T-cell (primary cell): Measurements from ENCODE around the gene NOVA1. TPM values are rescaled to one million over a fixed set of nuclear protein-coding genes. Genes with fewer than 3 reads are reported as not detected.

Experiments used
- ATAC-seq, 4 experiments: fragments of 200-7000 bp in 3 of 4; fragments of 150-1000 bp in 1 of 4; cut with Tn5 transposase; replicated peaks in 1 of 4; 1 replicate in 3 of 4; 2 replicates in 1 of 4; pipeline ENCODE4 v1.10.0; 2021; ENCODE audit warnings: moderate library complexity in 3 of 4, mild to moderate bottlenecking in 2 of 4, moderate number of reproducible peaks in 1 of 4
- CTCF ChIA-PET, 2 donors: fragments of 300-600 bp; sonication (Branson Sonifier 250); formaldehyde crosslinking; loops; one replicate each; lab custom pipeline; 2022; ENCODE audit warnings: antibody characterized with exemption in 2 of 2; lab: Charles Lee
- POLR2A ChIA-PET, 2 donors: fragments of 300-600 bp; sonication (Branson Sonifier 250); formaldehyde crosslinking; loops; one replicate each; lab custom pipeline; 2022; ENCODE audit warnings: antibody characterized with exemption in 2 of 2; lab: Charles Lee
- DNase-seq, 35 experiments: peaks; one replicate each; pipeline versions ENCODE4 v3.0.0 to v3.0.0-alpha.2; 2013 to 2023
- H3K27ac ChIP-seq: one replicate; pipeline ENCODE4 v1.5.1; 2013; ENCODE audit warnings: low read length
- H3K27me3 ChIP-seq, 2 experiments: replicated peaks in 1 of 2; 1 replicate in 1 of 2; 2 replicates in 1 of 2; pipeline versions ENCODE4 v1.6.1 to v1.7.0; 2013; ENCODE audit warnings: low read length in 1 of 2, mixed read lengths in 1 of 2; ENCODE audit not compliant: control insufficient read depth in 2 of 2, insufficient read depth in 2 of 2; ENCODE audit errors: extremely low read depth in 1 of 2
- H3K36me3 ChIP-seq, 2 donors: 1 replicate in 1 of 2; 2 replicates in 1 of 2; pipeline versions ENCODE4 v1.6.1 to v1.7.0; 2013; ENCODE audit warnings: low read length in 1 of 2; ENCODE audit not compliant: control insufficient read depth in 2 of 2, insufficient read depth in 1 of 2; ENCODE audit errors: extremely low read depth in 1 of 2
- H3K4me1 ChIP-seq, 2 experiments: 1 replicate in 1 of 2; 2 replicates in 1 of 2; pipeline versions ENCODE4 v1.6.1 to v1.7.0; 2013; ENCODE audit warnings: low read length in 2 of 2, mixed read lengths in 1 of 2; ENCODE audit not compliant: insufficient read depth in 2 of 2, control insufficient read depth in 1 of 2; ENCODE audit errors: extremely low read depth in 1 of 2
- H3K4me3 ChIP-seq, 2 donors: 1 replicate in 1 of 2; 2 replicates in 1 of 2; pipeline versions ENCODE4 v1.5.1 to v1.7.0; 2013; ENCODE audit warnings: mild to moderate bottlenecking in 2 of 2, low read length in 1 of 2, moderate library complexity in 1 of 2; ENCODE audit not compliant: control insufficient read depth in 1 of 2; ENCODE audit errors: extremely low read depth in 1 of 2
- H3K9me3 ChIP-seq: 2 replicates; pipeline ENCODE4 v1.7.0; 2013
- H3K27ac Mint-ChIP-seq, 2 donors: one replicate each; pipeline ENCODE4 v1.8.0; 2020 to 2021; ENCODE audit warnings: mild to moderate bottlenecking in 2 of 2, mixed read lengths in 2 of 2
- H3K27me3 Mint-ChIP-seq, 2 donors: one replicate each; pipeline ENCODE4 v1.8.0; 2021 to 2022; ENCODE audit warnings: mixed read lengths in 2 of 2
- H3K36me3 Mint-ChIP-seq: one replicate; pipeline ENCODE4 v1.8.0; 2021; ENCODE audit warnings: mixed read lengths
- H3K4me1 Mint-ChIP-seq, 3 donors: one replicate each; pipeline ENCODE4 v1.8.0; 2020 to 2022; ENCODE audit warnings: mixed read lengths in 3 of 3, mild to moderate bottlenecking in 1 of 3
- H3K4me3 Mint-ChIP-seq, 3 donors: one replicate each; pipeline ENCODE4 v1.8.0; 2020 to 2022; ENCODE audit warnings: mild to moderate bottlenecking in 3 of 3, mixed read lengths in 3 of 3, moderate library complexity in 3 of 3
- H3K9me3 Mint-ChIP-seq, 3 donors: one replicate each; pipeline ENCODE4 v1.8.0; 2020 to 2022; ENCODE audit warnings: mixed read lengths in 3 of 3
- WGBS: methylation state at CpG from one replicate; pipeline ENCODE4 v1.1.5; 2013; ENCODE audit warnings: missing lambda C conversion rate; ENCODE audit not compliant: insufficient coverage; 5-methylcytosine and 5-hydroxymethylcytosine counted together
- total RNA-seq, 35 experiments: library from RNA in 6 of 35; stranded (reverse) in 6 of 35; fragments of 120-200 nt in 1 of 35; gene quantifications; one replicate each; pipeline versions ENCODE4 v1.2.1 to v1.2.4 and lab custom pipeline; 2013 to 2026

Gene NOVA1
- total RNA-seq, 5 donors from 2014 or later (not counting 1 experiment from before 2014, with no cell fraction given) = 0.09 TPM; not detected in 4

DNA sequence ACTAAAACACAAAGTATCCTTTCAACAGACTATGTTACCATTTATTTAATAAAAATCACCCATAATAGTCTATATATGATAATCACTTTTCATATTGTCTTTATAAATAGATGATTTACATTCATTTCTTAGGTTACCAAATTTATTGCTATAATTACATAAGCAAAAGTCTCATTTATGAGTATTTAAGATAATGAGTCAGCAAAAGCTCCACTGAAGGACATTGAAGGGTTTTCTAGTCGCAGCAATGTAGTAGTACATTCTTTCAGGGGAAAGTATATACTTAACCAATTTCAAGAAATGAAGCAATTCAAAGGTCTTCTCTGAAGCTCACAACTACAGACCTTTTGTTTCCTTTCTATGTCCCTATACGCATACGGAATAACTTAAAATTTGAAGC, 110.9 kb downstream of the NOVA1 start:
- ChIA-PET POLR2A (no interaction called here), CTCF (no interaction called here)
- Histone ChIP-seq H3K27me3 (no peaks in the 10 kb centered on the region), H3K27ac (no peak overlapping the region), H3K36me3 (no peaks in the 10 kb centered on the region), H3K9me3 (no peaks in the 10 kb centered on the region), H3K4me3 (no peak overlapping the region), H3K4me1 (no peaks in the 10 kb centered on the region)
- H3K36me3 Mint-ChIP-seq = no peaks in the 10 kb centered on the region
- no peaks in the 10 kb centered on the region for H3K27me3 Mint-ChIP-seq
- no peaks in the 10 kb centered on the region for H3K4me1 Mint-ChIP-seq
- DNase-seq = no peak
- no peak overlapping the region for H3K27ac Mint-ChIP-seq
- peaks cover 5 to 19% (median 17%) of the 10 kb centered on the region in 3 donors for H3K9me3 Mint-ChIP-seq
- no peak for ATAC-seq
- no CpG with 5 or more reads among the region's 3 CpGs for WGBS
- H3K4me3 Mint-ChIP-seq = no peak overlapping the region

DNA sequence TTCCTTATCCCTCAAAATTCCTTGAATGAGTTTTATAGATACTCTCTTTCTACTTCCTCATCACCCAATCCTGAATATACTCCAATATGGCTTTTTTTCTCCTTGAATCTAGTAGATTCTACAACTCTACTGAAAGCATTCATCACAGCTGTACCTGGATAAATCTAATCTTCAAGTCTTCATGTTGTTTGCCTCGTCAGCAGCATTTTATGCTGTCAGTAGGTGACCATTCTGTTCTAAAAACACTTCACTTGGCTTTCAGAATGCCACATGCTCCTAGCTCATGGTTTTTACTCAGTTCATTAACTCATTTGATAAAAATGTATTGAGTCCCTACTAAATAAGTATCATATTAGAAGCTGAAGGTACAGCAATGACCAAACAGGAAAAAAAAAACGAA, 113.3 kb downstream of the NOVA1 start:
- H3K36me3 Mint-ChIP-seq = no peaks in the 10 kb centered on the region
- ATAC-seq (no peak), DNase-seq (no peak)
- Histone ChIP-seq H3K9me3 (no peaks in the 10 kb centered on the region), H3K27ac (no peak overlapping the region), H3K36me3 (no peaks in the 10 kb centered on the region), H3K27me3 (no peaks in the 10 kb centered on the region), H3K4me1 (no peaks in the 10 kb centered on the region), H3K4me3 (no peak overlapping the region)
- H3K9me3 Mint-ChIP-seq = peaks cover 5 to 27% (median 12%) of the 10 kb centered on the region in 3 donors
- CTCF ChIA-PET = no interaction called here
- 78% methylated on average over 1 of the region's 2 CpGs for WGBS
- H3K4me1 Mint-ChIP-seq = no peaks in the 10 kb centered on the region
- H3K4me3 Mint-ChIP-seq = no peak overlapping the region
- H3K27me3 Mint-ChIP-seq = no peaks in the 10 kb centered on the region
- no peak overlapping the region for H3K27ac Mint-ChIP-seq
- POLR2A ChIA-PET = no interaction called here

GRCh38 chr14:26478967-26479366, 118.9 kb downstream of the NOVA1 start:
- Mint-ChIP-seq H3K9me3 (peaks cover 0 to 27% (median 2%) of the 10 kb centered on the region in 3 donors), H3K36me3 (no peaks in the 10 kb centered on the region), H3K27me3 (no peaks in the 10 kb centered on the region), H3K4me1 (no peaks in the 10 kb centered on the region), H3K4me3 (no peak overlapping the region), H3K27ac (no peak overlapping the region)
- no CpG with 5 or more reads among the region's 4 CpGs for WGBS
- Histone ChIP-seq H3K4me3 (no peak overlapping the region), H3K36me3 (no peaks in the 10 kb centered on the region), H3K9me3 (no peaks in the 10 kb centered on the region), H3K4me1 (no peaks in the 10 kb centered on the region), H3K27me3 (no peaks in the 10 kb centered on the region), H3K27ac (no peak overlapping the region)
- ChIA-PET POLR2A (no interaction called here), CTCF (no interaction called here)
- DNase-seq (no peak), ATAC-seq (no peak)

DNA sequence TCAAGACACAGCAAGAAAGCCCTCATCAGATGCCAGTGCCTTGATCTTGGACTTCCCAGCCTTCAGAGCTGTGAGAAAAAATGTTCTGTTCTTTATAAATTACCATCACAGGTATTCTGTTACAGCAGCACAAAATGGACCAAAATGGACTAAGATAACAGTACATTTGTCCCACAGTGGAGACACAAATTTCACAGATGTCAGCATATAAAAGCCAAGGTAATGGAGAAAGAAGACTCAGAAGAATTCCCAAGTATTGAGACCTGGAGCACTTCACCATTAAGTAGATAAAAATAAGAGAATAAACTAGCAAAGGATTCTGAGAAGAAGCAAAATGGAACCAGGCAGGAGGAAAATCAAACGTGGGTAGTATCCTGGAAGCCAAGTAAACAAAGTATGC, 131.0 kb downstream of the NOVA1 start:
- no peaks in the 10 kb centered on the region for H3K27me3 ChIP-seq
- H3K4me3 Mint-ChIP-seq = no peak overlapping the region
- H3K4me1 Mint-ChIP-seq = no peaks in the 10 kb centered on the region
- H3K9me3 Mint-ChIP-seq = peaks cover 18 to 29% (median 21%) of the 10 kb centered on the region in 3 donors
- ChIA-PET CTCF (no interaction called here), POLR2A (no interaction called here)
- no peak overlapping the region for H3K27ac ChIP-seq
- no peak for ATAC-seq
- H3K9me3 ChIP-seq = no peaks in the 10 kb centered on the region
- H3K36me3 Mint-ChIP-seq = no peaks in the 10 kb centered on the region
- no peaks in the 10 kb centered on the region for H3K27me3 Mint-ChIP-seq
- no peak overlapping the region for H3K4me3 ChIP-seq
- no peak overlapping the region for H3K27ac Mint-ChIP-seq
- H3K36me3 ChIP-seq = no peaks in the 10 kb centered on the region
- 17% methylated on average over 1 of the region's 1 CpG for WGBS
- no peak for DNase-seq
- no peaks in the 10 kb centered on the region for H3K4me1 ChIP-seq

GRCh38 chr14:26463136-26463535, 134.7 kb downstream of the NOVA1 start:
- Mint-ChIP-seq H3K9me3 (peaks cover 17 to 32% (median 21%) of the 10 kb centered on the region in 3 donors), H3K27ac (no peak overlapping the region), H3K4me1 (no peaks in the 10 kb centered on the region), H3K27me3 (no peaks in the 10 kb centered on the region), H3K36me3 (no peaks in the 10 kb centered on the region), H3K4me3 (no peak overlapping the region)
- H3K4me1 ChIP-seq = no peaks in the 10 kb centered on the region
- ChIA-PET POLR2A (no interaction called here), CTCF (no interaction called here)
- no peak overlapping the region for H3K27ac ChIP-seq
- DNase-seq (no peak), ATAC-seq (no peak)
- no peaks in the 10 kb centered on the region for H3K27me3 ChIP-seq
- no peaks in the 10 kb centered on the region for H3K36me3 ChIP-seq
- H3K4me3 ChIP-seq = no peak overlapping the region
- H3K9me3 ChIP-seq = no peaks in the 10 kb centered on the region
- no CpG with 5 or more reads among the region's 2 CpGs for WGBS

GRCh38 chr14:26454105-26454504, 143.7 kb downstream of the NOVA1 start:
- POLR2A ChIA-PET = no interaction called here
- H3K36me3 Mint-ChIP-seq = no peaks in the 10 kb centered on the region
- Histone ChIP-seq H3K4me1 (no peaks in the 10 kb centered on the region), H3K27me3 (no peaks in the 10 kb centered on the region), H3K4me3 (no peak overlapping the region), H3K9me3 (no peaks in the 10 kb centered on the region), H3K27ac (no peak overlapping the region), H3K36me3 (no peaks in the 10 kb centered on the region)
- CTCF ChIA-PET = no interaction called here
- no peak overlapping the region for H3K27ac Mint-ChIP-seq
- no CpG with 5 or more reads among the region's 3 CpGs for WGBS
- no peak overlapping the region for H3K4me3 Mint-ChIP-seq
- H3K4me1 Mint-ChIP-seq = no peaks in the 10 kb centered on the region
- DNase-seq = no peak
- peaks cover 0 to 33% (median 11%) of the 10 kb centered on the region in 3 donors for H3K9me3 Mint-ChIP-seq
- no peaks in the 10 kb centered on the region for H3K27me3 Mint-ChIP-seq
- ATAC-seq = no peak
